Panc1 (cell line): ENCODE results near the gene CROCC2.

Experiments
- CTCF ChIP-seq: fragments of 450-650 bp; IDR thresholded peaks from 2 replicates; pipeline ENCODE4 v1.5.1; 2017; ENCODE audit warnings: mild to moderate bottlenecking
- POLR2AphosphoS5 ChIP-seq: IDR thresholded peaks from 2 replicates; pipeline ENCODE4 v1.6.1; 2012; ENCODE audit warnings: mild to moderate bottlenecking, low read depth, low read length, moderate library complexity
- REST ChIP-seq, 2 experiments: IDR thresholded peaks; 2 replicates each; pipeline ENCODE4 v1.6.1; 2011 to 2012; ENCODE audit warnings: low read depth in 2 of 2, control low read depth in 1 of 2, low read length in 1 of 2, mild to moderate bottlenecking in 1 of 2, moderate library complexity in 1 of 2; ENCODE audit not compliant: insufficient read depth in 1 of 2
- SIN3A ChIP-seq: IDR thresholded peaks from 2 replicates; pipeline ENCODE4 v1.6.1; 2012; ENCODE audit warnings: low read depth, mild to moderate bottlenecking, low read length, moderate library complexity, borderline replicate concordance; ENCODE audit not compliant: insufficient read depth

GRCh38 chr2:240989451-240990265 lies 83.5 kb downstream of the CROCC2 start:
- TF ChIP-seq POLR2AphosphoS5 (no peak), CTCF (peak; percentile 91), REST (IDR thresholded peaks at IDR 0.05; ENCODE audit: insufficient read depth in 1 of 2, low read depth in 2 of 2, low read length in 1 of 2) (no peak), SIN3A (no peak)
